ENCODE measurements around the gene STK38.

DNA sequence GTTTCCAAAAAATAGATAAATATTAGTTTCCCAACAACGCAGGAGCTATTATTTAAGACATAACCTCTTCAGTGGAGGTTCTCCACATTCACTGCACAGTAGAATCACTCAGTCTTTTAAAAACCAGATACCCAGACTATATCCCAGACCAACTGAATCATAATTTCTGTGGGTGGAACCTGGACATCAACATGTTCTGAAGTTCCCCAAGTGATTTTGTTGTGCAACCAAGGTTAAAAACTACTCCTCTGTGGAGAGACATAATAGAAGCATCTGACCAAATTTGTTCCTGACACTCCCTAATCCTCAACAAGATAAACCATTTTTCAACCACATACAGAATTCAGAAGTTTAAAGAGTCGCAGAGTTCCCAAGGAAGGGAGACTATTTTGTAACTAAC lies 42.3 kb downstream of the STK38 start:
- TF ChIP-seq POLR2A (IDR thresholded peaks at IDR 0.05; ENCODE audit: low read depth, low read length) (no peak), SPI1 (IDR thresholded peaks at IDR 0.05; ENCODE audit: low read depth, low read length) (no peak), POLR2AphosphoS5 (IDR thresholded peaks at IDR 0.05; ENCODE audit: low read depth, low read length) (no peak), TAF1 (IDR thresholded peaks at IDR 0.05; ENCODE audit: low read depth, low read length) (no peak), PAX5 (IDR thresholded peaks at IDR 0.05; ENCODE audit: insufficient read depth, low read length, severe bottlenecking) (no peak)

All from GM12891 (cell line).